ENCODE measurements around the gene PPP2R1A. TPM values are rescaled to one million over a fixed set of nuclear protein-coding genes. Genes with fewer than 3 reads are reported as not detected.

PPP2R1A gene
- total and polyA plus RNA-seq, 4 donors: 33.6 to 61.6 (median 59.8) TPM

GRCh38 chr19:52141203-52141602, 48.6 kb upstream of the PPP2R1A start:
- Histone ChIP-seq H3K36me3 (ENCODE audit: control insufficient read depth in 4 of 4, insufficient read depth in 3 of 4, low read depth in 1 of 4, low read length in 3 of 4) (peaks cover 0 to 3% (median 0%) of the 10 kb centered on the region in 4 donors), H3K27ac (ENCODE audit: low read depth in 1 of 2, low read length in 2 of 2) (no peak overlapping the region), H3K9ac (ENCODE audit: low read depth in 1 of 2, low read length in 2 of 2) (no peak overlapping the region), H3K4me1 (ENCODE audit: control insufficient read depth in 4 of 4, insufficient read depth in 4 of 4, low read length in 3 of 4) (peaks cover 0 to 22% (median 11%) of the 10 kb centered on the region in 4 donors), H3K27me3 (ENCODE audit: control insufficient read depth in 4 of 4, insufficient read depth in 4 of 4, low read length in 3 of 4) (no peaks in the 10 kb centered on the region), H3K4me3 (ENCODE audit: low read depth in 1 of 3, low read length in 3 of 3) (no peak overlapping the region), H3K9me3 (ENCODE audit: control insufficient read depth in 4 of 4, low read length in 3 of 4) (peaks cover 12 to 33% (median 19%) of the 10 kb centered on the region in 4 donors)
- DNase-seq (ENCODE audit: low spot score): no peak
- 84% methylated on average over 2 of the region's 2 CpGs for WGBS
- TF ChIP-seq, protein P1, sequence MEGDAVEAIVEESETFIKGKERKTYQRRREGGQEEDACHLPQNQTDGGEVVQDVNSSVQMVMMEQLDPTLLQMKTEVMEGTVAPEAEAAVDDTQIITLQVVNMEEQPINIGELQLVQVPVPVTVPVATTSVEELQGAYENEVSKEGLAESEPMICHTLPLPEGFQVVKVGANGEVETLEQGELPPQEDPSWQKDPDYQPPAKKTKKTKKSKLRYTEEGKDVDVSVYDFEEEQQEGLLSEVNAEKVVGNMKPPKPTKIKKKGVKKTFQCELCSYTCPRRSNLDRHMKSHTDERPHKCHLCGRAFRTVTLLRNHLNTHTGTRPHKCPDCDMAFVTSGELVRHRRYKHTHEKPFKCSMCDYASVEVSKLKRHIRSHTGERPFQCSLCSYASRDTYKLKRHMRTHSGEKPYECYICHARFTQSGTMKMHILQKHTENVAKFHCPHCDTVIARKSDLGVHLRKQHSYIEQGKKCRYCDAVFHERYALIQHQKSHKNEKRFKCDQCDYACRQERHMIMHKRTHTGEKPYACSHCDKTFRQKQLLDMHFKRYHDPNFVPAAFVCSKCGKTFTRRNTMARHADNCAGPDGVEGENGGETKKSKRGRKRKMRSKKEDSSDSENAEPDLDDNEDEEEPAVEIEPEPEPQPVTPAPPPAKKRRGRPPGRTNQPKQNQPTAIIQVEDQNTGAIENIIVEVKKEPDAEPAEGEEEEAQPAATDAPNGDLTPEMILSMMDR (IDR thresholded peaks at IDR 0.05; ENCODE audit: low read depth, low read length, missing input control): no peak
- TF ChIP-seq RXRA (IDR thresholded peaks at IDR 0.05) (no peak), HNF4G (IDR thresholded peaks at IDR 0.05) (no peak), RAD21 (IDR thresholded peaks at IDR 0.05) (no peak), FOXA1 (IDR thresholded peaks at IDR 0.05) (no peak), HNF4A (conservative IDR thresholded peaks at IDR 0.05) (no peak), TAF1 (conservative IDR thresholded peaks at IDR 0.05) (no peak), YY1 (IDR thresholded peaks at IDR 0.05) (no peak), EGR1 (IDR thresholded peaks at IDR 0.05; ENCODE audit: low read depth in 2 of 2) (no peak), NR2F2 (IDR thresholded peaks at IDR 0.05) (no peak), FOXA2 (IDR thresholded peaks at IDR 0.05) (no peak), SP1 (IDR thresholded peaks at IDR 0.05) (no peak), JUND (IDR thresholded peaks at IDR 0.05) (no peak), MAX (IDR thresholded peaks at IDR 0.05) (no peak)
- TF ChIP-seq, protein P2, sequence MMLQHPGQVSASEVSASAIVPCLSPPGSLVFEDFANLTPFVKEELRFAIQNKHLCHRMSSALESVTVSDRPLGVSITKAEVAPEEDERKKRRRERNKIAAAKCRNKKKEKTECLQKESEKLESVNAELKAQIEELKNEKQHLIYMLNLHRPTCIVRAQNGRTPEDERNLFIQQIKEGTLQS (IDR thresholded peaks at IDR 0.05): no peak

DNA sequence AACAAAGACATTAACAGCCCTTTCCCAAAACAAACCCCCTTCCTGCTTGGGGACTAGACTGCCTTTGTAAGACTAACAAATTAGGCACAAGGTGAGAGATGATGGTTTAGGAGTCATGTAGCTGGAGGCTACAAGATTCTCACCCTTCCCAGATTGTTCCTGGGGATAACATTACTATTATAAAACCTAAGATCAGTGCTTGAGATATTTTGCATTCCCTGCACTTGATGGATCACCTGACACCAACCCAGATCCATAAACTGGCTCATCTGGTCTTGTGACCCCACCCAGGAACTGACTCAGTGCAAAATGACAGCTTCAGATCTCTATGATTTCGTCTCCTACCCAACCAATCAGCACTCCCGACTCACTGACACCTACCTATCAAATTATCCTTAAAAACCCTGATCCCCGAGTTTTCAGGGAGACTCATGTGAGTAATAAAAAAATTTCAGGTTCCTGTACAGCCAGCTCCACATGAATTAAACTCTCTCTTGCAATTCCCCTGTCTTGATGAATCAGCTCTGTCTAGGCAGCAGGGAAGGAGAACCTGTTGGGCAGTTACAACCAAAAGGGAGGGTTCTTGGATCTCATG, 47.8 kb upstream of the PPP2R1A start:
- Histone ChIP-seq H3K4me1 (ENCODE audit: control insufficient read depth in 4 of 4, insufficient read depth in 4 of 4, low read length in 3 of 4) (peaks cover 0 to 22% (median 11%) of the 10 kb centered on the region in 4 donors), H3K9me3 (ENCODE audit: control insufficient read depth in 4 of 4, low read length in 3 of 4) (peaks cover 10 to 37% (median 20%) of the 10 kb centered on the region in 4 donors), H3K9ac (ENCODE audit: low read depth in 1 of 2, low read length in 2 of 2) (no peak overlapping the region), H3K27ac (ENCODE audit: low read depth in 1 of 2, low read length in 2 of 2) (no peak overlapping the region), H3K4me3 (ENCODE audit: low read depth in 1 of 3, low read length in 3 of 3) (peak overlapping the region in 1 of 3 donors; percentile 25), H3K36me3 (ENCODE audit: control insufficient read depth in 4 of 4, insufficient read depth in 3 of 4, low read depth in 1 of 4, low read length in 3 of 4) (peaks cover 0 to 1% (median 0%) of the 10 kb centered on the region in 4 donors), H3K27me3 (ENCODE audit: control insufficient read depth in 4 of 4, insufficient read depth in 4 of 4, low read length in 3 of 4) (no peaks in the 10 kb centered on the region)
- no peak for DNase-seq (ENCODE audit: low spot score)
- no peak for TF ChIP-seq YY1 (IDR thresholded peaks at IDR 0.05)
- TF ChIP-seq RAD21 (IDR thresholded peaks at IDR 0.05): no peak
- TF ChIP-seq FOXA1 (IDR thresholded peaks at IDR 0.05): no peak
- no peak for TF ChIP-seq HNF4A (conservative IDR thresholded peaks at IDR 0.05)
- TF ChIP-seq, protein P2 (IDR thresholded peaks at IDR 0.05): no peak
- TF ChIP-seq ZBTB33 (IDR thresholded peaks at IDR 0.05): no peak
- no peak for TF ChIP-seq SP1 (IDR thresholded peaks at IDR 0.05)
- no peak for TF ChIP-seq TAF1 (conservative IDR thresholded peaks at IDR 0.05)
- TF ChIP-seq GABPA (IDR thresholded peaks at IDR 0.05 in 1 of 2, conservative IDR thresholded peaks at IDR 0.05 in 1 of 2): no peak
- no peak for TF ChIP-seq RXRA (IDR thresholded peaks at IDR 0.05)
- TF ChIP-seq, protein P1 (IDR thresholded peaks at IDR 0.05; ENCODE audit: low read depth, low read length, missing input control): no peak
- TF ChIP-seq EGR1 (IDR thresholded peaks at IDR 0.05; ENCODE audit: low read depth in 2 of 2): no peak
- TF ChIP-seq FOXA2 (IDR thresholded peaks at IDR 0.05): no peak
- TF ChIP-seq, protein P3, sequence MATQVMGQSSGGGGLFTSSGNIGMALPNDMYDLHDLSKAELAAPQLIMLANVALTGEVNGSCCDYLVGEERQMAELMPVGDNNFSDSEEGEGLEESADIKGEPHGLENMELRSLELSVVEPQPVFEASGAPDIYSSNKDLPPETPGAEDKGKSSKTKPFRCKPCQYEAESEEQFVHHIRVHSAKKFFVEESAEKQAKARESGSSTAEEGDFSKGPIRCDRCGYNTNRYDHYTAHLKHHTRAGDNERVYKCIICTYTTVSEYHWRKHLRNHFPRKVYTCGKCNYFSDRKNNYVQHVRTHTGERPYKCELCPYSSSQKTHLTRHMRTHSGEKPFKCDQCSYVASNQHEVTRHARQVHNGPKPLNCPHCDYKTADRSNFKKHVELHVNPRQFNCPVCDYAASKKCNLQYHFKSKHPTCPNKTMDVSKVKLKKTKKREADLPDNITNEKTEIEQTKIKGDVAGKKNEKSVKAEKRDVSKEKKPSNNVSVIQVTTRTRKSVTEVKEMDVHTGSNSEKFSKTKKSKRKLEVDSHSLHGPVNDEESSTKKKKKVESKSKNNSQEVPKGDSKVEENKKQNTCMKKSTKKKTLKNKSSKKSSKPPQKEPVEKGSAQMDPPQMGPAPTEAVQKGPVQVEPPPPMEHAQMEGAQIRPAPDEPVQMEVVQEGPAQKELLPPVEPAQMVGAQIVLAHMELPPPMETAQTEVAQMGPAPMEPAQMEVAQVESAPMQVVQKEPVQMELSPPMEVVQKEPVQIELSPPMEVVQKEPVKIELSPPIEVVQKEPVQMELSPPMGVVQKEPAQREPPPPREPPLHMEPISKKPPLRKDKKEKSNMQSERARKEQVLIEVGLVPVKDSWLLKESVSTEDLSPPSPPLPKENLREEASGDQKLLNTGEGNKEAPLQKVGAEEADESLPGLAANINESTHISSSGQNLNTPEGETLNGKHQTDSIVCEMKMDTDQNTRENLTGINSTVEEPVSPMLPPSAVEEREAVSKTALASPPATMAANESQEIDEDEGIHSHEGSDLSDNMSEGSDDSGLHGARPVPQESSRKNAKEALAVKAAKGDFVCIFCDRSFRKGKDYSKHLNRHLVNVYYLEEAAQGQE (IDR thresholded peaks at IDR 0.05): no peak
- TF ChIP-seq MAX (IDR thresholded peaks at IDR 0.05): no peak
- TF ChIP-seq HNF4G (IDR thresholded peaks at IDR 0.05): no peak
- TF ChIP-seq JUND (IDR thresholded peaks at IDR 0.05): no peak
- TF ChIP-seq NR2F2 (IDR thresholded peaks at IDR 0.05): no peak
- 81% methylated on average over 3 of the region's 3 CpGs for WGBS
